ENCODE results near the gene PRPF4.

The PRPF4 gene

DNA sequence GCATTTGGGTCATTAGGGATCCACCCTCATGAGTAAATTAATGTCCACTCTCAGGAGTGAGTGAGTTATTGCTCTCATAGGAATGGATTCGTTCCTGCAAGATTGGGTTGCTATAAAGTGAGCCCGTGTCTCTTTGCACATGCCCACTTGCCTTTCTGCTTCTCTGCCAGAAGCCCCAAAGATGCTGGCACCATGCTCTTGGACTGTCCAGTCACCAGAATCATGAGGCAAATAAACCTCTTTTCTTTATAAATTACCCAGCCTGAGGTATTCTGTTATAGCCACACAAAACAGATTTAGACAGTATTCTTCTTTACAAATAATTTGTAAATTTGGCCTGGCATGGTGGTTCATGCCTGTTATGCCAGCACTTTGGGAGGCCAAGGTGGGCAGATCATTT lies 24.7 kb upstream of the PRPF4 start:
- no peak for DNase-seq (ENCODE audit: low read depth)
- H3K4me3 ChIP-seq (ENCODE audit: low read depth, low read length): no peak overlapping the region
- no peak for TF ChIP-seq CTCF (IDR thresholded peaks at IDR 0.05; ENCODE audit: control insufficient read depth, extremely low read depth, insufficient read depth)

- DNase-seq (ENCODE audit: low read depth): no peak
- H3K4me3 ChIP-seq (ENCODE audit: low read depth, low read length): no peak overlapping the region
- TF ChIP-seq CTCF (IDR thresholded peaks at IDR 0.05; ENCODE audit: control insufficient read depth, extremely low read depth, insufficient read depth): no peak
Measured at GRCh38 chr9:113254991-113255390, 20.5 kb upstream of the PRPF4 start.

DNA sequence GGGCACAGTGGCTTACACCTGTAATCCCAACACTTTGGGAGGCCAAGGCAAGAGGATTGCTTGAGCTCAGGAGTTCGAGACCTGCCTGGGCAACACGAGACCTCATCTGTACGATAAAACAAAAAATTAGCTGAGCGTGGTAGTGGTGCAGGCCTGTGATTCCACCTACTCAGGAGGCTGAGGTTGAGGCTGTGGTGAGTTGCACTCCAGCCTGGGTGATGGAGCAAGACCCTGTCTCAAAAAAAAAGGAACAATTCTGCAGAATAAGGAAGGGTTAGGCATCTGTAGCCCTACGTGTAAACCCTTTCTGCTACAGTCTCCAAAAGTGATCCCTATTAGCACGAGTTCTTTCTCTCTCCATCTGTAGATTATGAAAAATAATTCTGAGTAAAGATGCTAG lies 20.0 kb upstream of the PRPF4 start:
- no peak overlapping the region for H3K4me3 ChIP-seq (ENCODE audit: low read depth, low read length)
- no peak for TF ChIP-seq CTCF (IDR thresholded peaks at IDR 0.05; ENCODE audit: control insufficient read depth, extremely low read depth, insufficient read depth)
- DNase-seq (ENCODE audit: low read depth): no peak

- DNase-seq (ENCODE audit: low read depth): no peak
- no peak for TF ChIP-seq CTCF (IDR thresholded peaks at IDR 0.05; ENCODE audit: control insufficient read depth, extremely low read depth, insufficient read depth)
- no peak overlapping the region for H3K4me3 ChIP-seq (ENCODE audit: low read depth, low read length)
Measured at GRCh38 chr9:113257863-113258262, 17.6 kb upstream of the PRPF4 start.

- peak; percentile 62 for DNase-seq (ENCODE audit: low read depth)
- no peak overlapping the region for H3K4me3 ChIP-seq (ENCODE audit: low read depth, low read length)
- TF ChIP-seq CTCF (IDR thresholded peaks at IDR 0.05; ENCODE audit: control insufficient read depth, extremely low read depth, insufficient read depth): no peak
Measured at GRCh38 chr9:113258282-113258681, 17.2 kb upstream of the PRPF4 start.

DNA sequence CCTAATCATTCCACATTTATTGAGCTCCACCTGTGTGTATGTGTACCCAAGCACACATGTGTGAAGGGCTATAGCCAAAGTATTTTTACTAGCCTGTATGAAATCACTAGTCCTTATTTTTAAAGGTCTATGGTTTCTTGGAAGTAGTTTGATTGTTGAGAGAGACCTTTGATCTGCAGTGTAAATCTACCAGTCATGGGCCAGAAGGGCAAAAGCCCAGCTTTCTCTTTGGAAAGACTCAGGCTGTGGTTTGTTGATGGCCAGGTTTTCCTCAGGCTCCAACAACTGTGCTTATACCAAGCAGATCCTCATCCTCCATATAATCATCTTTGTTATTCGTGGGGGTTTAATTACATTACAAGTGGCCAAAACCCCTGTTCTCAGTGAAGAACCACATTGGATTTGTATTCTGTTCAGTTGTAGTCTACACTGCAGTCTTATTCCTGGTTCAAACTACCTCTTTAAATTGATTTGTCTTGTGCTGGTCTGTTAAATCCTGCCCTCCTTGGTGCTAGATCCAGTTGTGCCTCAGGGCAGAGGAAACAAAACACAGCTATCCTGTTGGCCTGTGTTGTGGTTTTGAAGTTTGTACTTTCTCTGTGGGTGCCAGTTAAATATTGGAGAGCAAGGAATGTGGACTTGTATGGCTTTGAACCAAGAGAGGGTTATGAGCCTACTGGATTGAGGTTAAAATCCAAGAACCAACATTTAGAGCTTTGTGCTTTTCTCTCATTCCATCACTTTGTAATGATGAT lies 13.4 kb upstream of the PRPF4 start:
- no peak for DNase-seq (ENCODE audit: low read depth)
- H3K4me3 ChIP-seq (ENCODE audit: low read depth, low read length): no peak overlapping the region
- no peak for TF ChIP-seq CTCF (IDR thresholded peaks at IDR 0.05; ENCODE audit: control insufficient read depth, extremely low read depth, insufficient read depth)

DNA sequence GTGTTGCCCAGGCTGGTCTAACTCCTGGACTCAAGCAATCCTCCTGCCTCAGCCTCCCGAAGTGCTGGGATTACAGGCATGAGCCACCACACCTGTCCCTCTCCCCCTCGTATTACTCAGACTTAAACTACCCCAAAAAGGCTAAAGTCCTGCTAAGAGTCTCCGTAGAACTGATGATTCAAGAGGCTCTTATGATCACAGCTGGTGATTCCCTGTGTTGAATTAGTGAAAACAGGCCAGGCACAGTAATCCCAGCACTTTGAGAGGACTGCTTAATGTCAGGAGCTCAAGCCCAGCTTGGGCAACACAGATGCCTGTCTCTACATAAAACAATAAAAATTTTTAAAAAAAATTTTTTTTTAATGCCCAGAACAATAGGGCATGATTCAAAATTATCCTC lies 9.3 kb upstream of the PRPF4 start:
- DNase-seq (ENCODE audit: low read depth): no peak
- H3K4me3 ChIP-seq (ENCODE audit: low read depth, low read length): no peak overlapping the region
- TF ChIP-seq CTCF (IDR thresholded peaks at IDR 0.05; ENCODE audit: control insufficient read depth, extremely low read depth, insufficient read depth): no peak
